Measurements from ENCODE around the gene LIMS2. TPM values are rescaled to one million over a fixed set of nuclear protein-coding genes. Genes with fewer than 3 reads are reported as not detected.

The LIMS2 gene
- total and polyA plus RNA-seq, 2 of the 8 experiments (the other 6 are each of a cell fraction or from before 2014, with no cell fraction given) = 3.3 to 4.8 TPM

DNA sequence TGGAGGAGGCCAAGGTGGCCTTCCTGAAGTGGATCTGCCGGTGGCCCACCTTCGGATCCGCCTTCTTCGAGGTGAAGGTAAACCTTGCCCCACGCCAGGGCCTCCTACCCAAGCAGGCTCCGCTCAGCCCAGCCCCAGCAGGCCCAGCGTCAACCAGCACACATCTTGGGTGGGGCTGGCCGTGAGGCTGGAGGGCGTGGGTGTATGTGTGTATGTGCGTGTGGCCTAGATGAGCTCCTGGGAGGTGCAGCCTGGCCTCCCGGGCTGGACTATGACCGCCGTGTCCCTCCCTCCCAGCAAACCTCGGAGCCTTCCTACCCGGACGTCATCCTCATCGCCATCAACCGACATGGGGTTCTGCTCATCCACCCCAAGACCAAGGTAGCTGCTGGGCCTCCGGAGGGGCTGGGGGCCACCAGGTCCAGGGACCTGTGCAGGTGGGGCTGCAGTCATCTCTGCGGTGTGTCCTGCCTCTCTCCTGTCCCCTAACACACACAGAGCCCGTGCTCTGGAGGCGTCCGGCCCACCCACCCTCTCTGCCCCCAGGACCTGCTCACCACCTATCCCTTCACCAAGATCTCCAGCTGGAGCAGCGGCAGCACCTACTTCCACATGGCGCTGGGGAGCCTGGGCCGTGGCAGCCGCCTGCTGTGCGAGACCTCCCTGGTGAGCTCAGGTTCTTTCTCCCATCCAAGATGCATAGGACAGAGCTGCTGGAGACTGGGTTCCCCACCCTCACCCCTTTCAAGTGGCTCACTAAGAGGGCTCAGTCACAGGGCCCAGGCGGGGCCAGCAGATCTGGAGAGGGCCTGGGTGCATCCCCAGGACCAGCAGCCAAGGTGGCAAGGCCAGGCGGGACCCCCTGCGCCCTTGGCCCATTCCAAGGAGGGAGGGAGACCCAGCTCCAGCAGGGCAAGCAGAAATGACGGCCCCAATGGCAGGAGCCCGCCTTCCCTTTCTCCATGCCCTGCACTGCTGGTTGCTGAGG lies 38.8 kb downstream of the LIMS2 start:
- Histone ChIP-seq H3K4me1 (replicated peaks in 1 of 4; ENCODE audit: control insufficient read depth in 3 of 4, insufficient read depth in 4 of 4, low read length in 3 of 4) (peaks cover 0 to 19% (median 7%) of the 10 kb centered on the region in 4 experiments; a peak in 6 of 7 replicates), H3K23ac (ENCODE audit: insufficient read length) (no peak overlapping the region), H2BK12ac (ENCODE audit: low read depth, low read length) (peak overlapping the region; percentile 75; the same call in 1 of the 2 replicates), H3K27ac (ENCODE audit: low read depth, low read length) (no peak overlapping the region), H2BK5ac (ENCODE audit: low read depth, low read length) (peak overlapping the region; percentile 47), H2AK5ac (ENCODE audit: low read depth, low read length) (0 out of 2 replicates have a peak overlapping the region, but pooled peaks have one; percentile 24), H3K4me3 (ENCODE audit: extremely low read depth in 1 of 4, insufficient read depth in 2 of 4, low read depth in 3 of 4, low read length in 4 of 4) (no peak overlapping the region), H4K5ac (ENCODE audit: insufficient read length, low read depth, low read length) (no peak overlapping the region), H3K14ac (ENCODE audit: insufficient read length) (no peak overlapping the region), H3K79me2 (ENCODE audit: control insufficient read depth in 1 of 2, insufficient read depth in 2 of 2, low read length in 2 of 2) (no peaks in the 10 kb centered on the region), H3K36me3 (ENCODE audit: control insufficient read depth in 2 of 4, insufficient read depth in 4 of 4, low read length in 3 of 4) (no peaks in the 10 kb centered on the region), H3K27me3 (replicated peaks in 1 of 4; ENCODE audit: control insufficient read depth in 3 of 4, extremely low read depth in 1 of 4, insufficient read depth in 3 of 4, low read length in 3 of 4) (no peaks in the 10 kb centered on the region), H3K4ac (replicated peaks; ENCODE audit: insufficient read length, low read depth, low read length) (no peak overlapping the region), H3K79me1 (ENCODE audit: low read depth, low read length) (no peaks in the 10 kb centered on the region), H3K56ac (replicated peaks; ENCODE audit: insufficient read length, low read depth, low read length) (no peak overlapping the region), H2BK20ac (ENCODE audit: low read length) (no peak overlapping the region), H3K9ac (replicated peaks in 1 of 4; ENCODE audit: extremely low read depth in 1 of 4, low read depth in 3 of 4, low read length in 3 of 4) (no peak overlapping the region), H4K20me1 (replicated peaks in 1 of 2; ENCODE audit: control insufficient read depth in 1 of 2, insufficient read depth in 2 of 2, low read length in 2 of 2) (no peaks in the 10 kb centered on the region), H4K91ac (replicated peaks; ENCODE audit: insufficient read length, low read length) (peak overlapping the region; percentile 53), H3K18ac (ENCODE audit: extremely low read depth, low read length) (peak overlapping the region; percentile 78), H3K4me2 (ENCODE audit: insufficient read depth in 1 of 2, low read depth in 2 of 2, low read length in 2 of 2) (no peak overlapping the region), H2BK120ac (replicated peaks; ENCODE audit: low read depth, low read length) (peak overlapping the region; percentile 41), H4K8ac (ENCODE audit: extremely low read depth, insufficient read depth, low read length) (peak overlapping the region; percentile 40; the same call in 1 of the 2 replicates), H2AFZ (ENCODE audit: low read length) (no peak overlapping the region), H3K23me2 (ENCODE audit: low read depth, low read length) (no peaks in the 10 kb centered on the region), H2BK15ac (ENCODE audit: low read length) (peak overlapping the region; percentile 61; the same call in 1 of the 2 replicates), H3K9me3 (ENCODE audit: insufficient read depth in 2 of 2, low read depth in 1 of 2, low read length in 1 of 2) (no peaks in the 10 kb centered on the region)
- DNase-seq (ENCODE audit: low read depth in 1 of 2, low spot score in 2 of 2) (no peak), FAIRE-seq (no peak)
- WGBS, 2 experiments (ENCODE audit: extremely low coverage in 1 of 2, insufficient coverage in 1 of 2, insufficient read length in 1 of 2, insufficient replicate concordance in 2 of 2, low coverage in 1 of 2, low lambda C conversion rate in 2 of 2, missing lambda C conversion rate in 1 of 2) = 93% methylated on average over 25 of the region's 33 CpGs; no CpG with 5 or more reads in 1 of the 2 experiments
- ChIA-PET POLR2A (ENCODE audit: partially characterized antibody) (no interaction called here), CTCF (ENCODE audit: partially characterized antibody) (interaction anchor here (1.6 to 9.8 kb wide), 3 partner anchors 9 to 44 kb away, joined by 3 to 114 read pairs (median 59); partner anchors contain the start of gene GPR17)
- TF ChIP-seq KDM5A (IDR thresholded peaks at IDR 0.05; ENCODE audit: low read length) (no peak), RFX5 (IDR thresholded peaks at IDR 0.05; ENCODE audit: borderline replicate concordance, low read depth, low read length) (no peak), EGR1 (IDR thresholded peaks at IDR 0.05; ENCODE audit: borderline replicate concordance, low read depth, low read length) (no peak), NANOG (IDR thresholded peaks at IDR 0.05; ENCODE audit: insufficient read depth, low read depth, low read length, poor library complexity, severe bottlenecking) (no peak), CTCF (IDR thresholded peaks at IDR 0.05; ENCODE audit: control extremely low read depth in 1 of 3, insufficient read depth in 1 of 3, low read depth in 1 of 3, low read length in 3 of 3) (no peak), USF2 (IDR thresholded peaks at IDR 0.05; ENCODE audit: low read length) (no peak), ASH2L (IDR thresholded peaks at IDR 0.05; ENCODE audit: low read length) (no peak)
